ENCODE measurements around the gene PRRT1. TPM values are rescaled to one million over a fixed set of nuclear protein-coding genes. Genes with fewer than 3 reads are reported as not detected.

Gene PRRT1
- total and polyA plus RNA-seq, 2 of the 4 experiments (the other 2 are of a cell fraction), result 0.99 TPM; not detected in 1

GRCh38 chr6:32171234-32171633 is 19.5 kb upstream of the PRRT1 start:
- peaks cover 4% of the 10 kb centered on the region for H3K4me1 ChIP-seq (ENCODE audit: control insufficient read depth, insufficient read depth, low read length)
- no peak overlapping the region for H3K9ac ChIP-seq (ENCODE audit: low read depth, low read length)
- H3K27me3 ChIP-seq (ENCODE audit: control insufficient read depth, insufficient read depth, low read length), result no peaks in the 10 kb centered on the region
- CTCF ChIA-PET, result no interaction called here
- H3K18ac ChIP-seq (ENCODE audit: low read depth, low read length), result no peak overlapping the region
- no peak overlapping the region for H3K23ac ChIP-seq (ENCODE audit: low read depth, low read length)
- H3K9me3 ChIP-seq (ENCODE audit: control insufficient read depth, insufficient read depth, low read length), result no peaks in the 10 kb centered on the region
- intact Hi-C loops (cut with micrococcal nuclease) (no loop called here), in situ Hi-C loops (cut with MboI; ENCODE audit: low sequenced_read_pairs) (loop anchor here (10.0 kb wide), 1 partner anchor 196 kb away; the partner anchor contains the start of gene DXO), dilution Hi-C loops (cut with HindIII; ENCODE audit: low sequenced_read_pairs, unreplicated experiment) (no loop called here)
- no peak overlapping the region for H3K27ac ChIP-seq (ENCODE audit: insufficient read depth, low read length)
- no peak overlapping the region for H3K56ac ChIP-seq (ENCODE audit: extremely low read depth, insufficient read depth, low read length)
- no TSS peak for BruUV-seq (replicated peaks)
- H2AK9ac ChIP-seq (replicated peaks; ENCODE audit: low read depth, low read length, poor library complexity), result no peak overlapping the region
- no peak overlapping the region for H3K4me3 ChIP-seq (ENCODE audit: insufficient read depth, low read depth, low read length)
- H3K36me3 ChIP-seq (ENCODE audit: control insufficient read depth, insufficient read depth, low read length), result peaks cover 46% of the 10 kb centered on the region
- H3K14ac ChIP-seq (replicated peaks; ENCODE audit: low read depth, low read length), result no peak overlapping the region
- no peak overlapping the region for H2AK5ac ChIP-seq (ENCODE audit: low read depth, low read length)
- TF ChIP-seq NFE2L2 (IDR thresholded peaks at IDR 0.05; ENCODE audit: low read depth, low read length), result no peak
- TF ChIP-seq RAD21 (IDR thresholded peaks at IDR 0.05; ENCODE audit: low read length), result no peak
- no peak for TF ChIP-seq FOS (IDR thresholded peaks at IDR 0.05; ENCODE audit: low read depth, low read length)
- no peak for TF ChIP-seq POLR2A (IDR thresholded peaks at IDR 0.05; ENCODE audit: low read depth, low read length)
- TF ChIP-seq CTCF (conservative IDR thresholded peaks at IDR 0.05; ENCODE audit: low read depth, low read length), result no peak
- no peak for TF ChIP-seq MAFK (IDR thresholded peaks at IDR 0.05; ENCODE audit: low read depth, low read length)
- TF ChIP-seq SMC3 (IDR thresholded peaks at IDR 0.05; ENCODE audit: low read depth, low read length), result no peak
- TF ChIP-seq MAZ (IDR thresholded peaks at IDR 0.05; ENCODE audit: borderline replicate concordance, low read depth, low read length), result no peak
- no peak overlapping the region for H2BK15ac ChIP-seq (ENCODE audit: low read depth, low read length)
- H2BK120ac ChIP-seq (ENCODE audit: low read depth, low read length), result no peak overlapping the region
- DNase-seq (no peak), ATAC-seq (ENCODE audit: low read depth) (no peak)
- no peak overlapping the region for H3K4ac ChIP-seq (ENCODE audit: low read depth, low read length)
- H4K8ac ChIP-seq (ENCODE audit: low read depth in 2 of 2, low read length in 2 of 2), result no peak overlapping the region
- H2BK5ac ChIP-seq (ENCODE audit: low read depth, low read length, poor library complexity, severe bottlenecking), result no peak overlapping the region
- no peak overlapping the region for H3K4me2 ChIP-seq (ENCODE audit: low read depth, low read length)
- H4K91ac ChIP-seq (ENCODE audit: insufficient read depth, low read depth, low read length), result no peak overlapping the region
- 100% methylated on average over 3 of the region's 6 CpGs; no CpG with 5 or more reads in 1 of the 2 experiments for WGBS, 2 experiments (ENCODE audit: extremely low coverage in 2 of 2, insufficient read length in 1 of 2)
- no peak overlapping the region for H2BK20ac ChIP-seq (ENCODE audit: low read depth, low read length)
- H3K9me1 ChIP-seq (ENCODE audit: insufficient read depth, low read length), result peaks cover 31% of the 10 kb centered on the region
- no peak overlapping the region for H4K5ac ChIP-seq (ENCODE audit: low read depth, low read length)
- H3K79me1 ChIP-seq (ENCODE audit: low read depth in 1 of 2, low read length in 2 of 2), result peaks cover 28 to 57% of the 10 kb centered on the region in 2 experiments; a peak in 3 of 4 replicates
- H4K20me1 ChIP-seq (ENCODE audit: insufficient read depth, low read length), result no peaks in the 10 kb centered on the region
- POLR2A ChIA-PET (ENCODE audit: unreplicated experiment), result no interaction called here
- no peak overlapping the region for H2AFZ ChIP-seq (replicated peaks; ENCODE audit: low read length, poor library complexity)

Data from IMR-90 (cell line).